Ovary (tissue), 3 donors: ENCODE results near the gene PHB1.

Experiments used
- EP300 ChIP-seq: sonication (generic); formaldehyde crosslinking; IDR thresholded peaks from one replicate; pipeline ENCODE4 v1.6.1; 2017; ENCODE audit warnings: antibody characterized with exemption
- POLR2A ChIP-seq: fragments of 450-650 bp; IDR thresholded peaks from one replicate; pipeline ENCODE4 v1.6.1; 2017; ENCODE audit warnings: antibody characterized with exemption, mild to moderate bottlenecking, moderate library complexity
- TF ChIP-seq, protein P1 (sequence below), 3 donors: fragments of 450-650 bp in 2 of 3; fragments of 200-600 bp in 1 of 3; IDR thresholded peaks; one replicate each; pipeline versions ENCODE4 v1.5.1 to v1.8.0; 2016 to 2022; ENCODE audit warnings: antibody characterized with exemption in 3 of 3, mild to moderate bottlenecking in 1 of 3
- donor health status: DM: no; HTN: no; CAD: no.

GRCh38 chr17:49409066-49409465 lies 5.6 kb downstream of the PHB1 start:
- TF ChIP-seq, protein P1, sequence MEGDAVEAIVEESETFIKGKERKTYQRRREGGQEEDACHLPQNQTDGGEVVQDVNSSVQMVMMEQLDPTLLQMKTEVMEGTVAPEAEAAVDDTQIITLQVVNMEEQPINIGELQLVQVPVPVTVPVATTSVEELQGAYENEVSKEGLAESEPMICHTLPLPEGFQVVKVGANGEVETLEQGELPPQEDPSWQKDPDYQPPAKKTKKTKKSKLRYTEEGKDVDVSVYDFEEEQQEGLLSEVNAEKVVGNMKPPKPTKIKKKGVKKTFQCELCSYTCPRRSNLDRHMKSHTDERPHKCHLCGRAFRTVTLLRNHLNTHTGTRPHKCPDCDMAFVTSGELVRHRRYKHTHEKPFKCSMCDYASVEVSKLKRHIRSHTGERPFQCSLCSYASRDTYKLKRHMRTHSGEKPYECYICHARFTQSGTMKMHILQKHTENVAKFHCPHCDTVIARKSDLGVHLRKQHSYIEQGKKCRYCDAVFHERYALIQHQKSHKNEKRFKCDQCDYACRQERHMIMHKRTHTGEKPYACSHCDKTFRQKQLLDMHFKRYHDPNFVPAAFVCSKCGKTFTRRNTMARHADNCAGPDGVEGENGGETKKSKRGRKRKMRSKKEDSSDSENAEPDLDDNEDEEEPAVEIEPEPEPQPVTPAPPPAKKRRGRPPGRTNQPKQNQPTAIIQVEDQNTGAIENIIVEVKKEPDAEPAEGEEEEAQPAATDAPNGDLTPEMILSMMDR (IDR thresholded peaks at IDR 0.05) = no peak
- TF ChIP-seq POLR2A (no peak), EP300 (no peak)
